GM23338 (cell line): ENCODE data around the gene CCDC120. TPM values are rescaled to one million over a fixed set of nuclear protein-coding genes. Genes with fewer than 3 reads are reported as not detected.

Source experiments
- ATAC-seq: fragments of 200-7000 bp; cut with Tn5 transposase; 3 replicates; pipeline ENCODE4 v1.9.1; 2020
- DNase-seq: peaks from one replicate; pipeline ENCODE4 v3.0.0-alpha.2; 2015; ENCODE audit warnings: low spot score
- H2AFZ ChIP-seq: fragments of 200-600 bp; sonication (generic); 2 replicates; pipeline ENCODE4 v1.8.0; 2016; ENCODE audit warnings: antibody characterized with exemption, mild to moderate bottlenecking, moderate library complexity
- H3F3A ChIP-seq: fragments of 200-600 bp; sonication (generic); replicated peaks from 2 replicates; pipeline ENCODE4 v1.8.0; 2017; ENCODE audit warnings: antibody characterized with exemption, mixed run types, low read depth
- H3K27ac ChIP-seq: fragments of 200-600 bp; sonication (generic); 2 replicates; pipeline ENCODE4 v1.6.1; 2016; ENCODE audit warnings: low read depth
- H3K27me3 ChIP-seq: fragments of 200-600 bp; sonication (generic); 2 replicates; pipeline ENCODE4 v1.8.0; 2016; ENCODE audit warnings: mild to moderate bottlenecking, mixed run types, moderate library complexity; ENCODE audit not compliant: insufficient read depth
- H3K36me3 ChIP-seq: fragments of 200-600 bp; sonication (generic); 2 replicates; pipeline ENCODE4 v1.8.0; 2016; ENCODE audit warnings: mild to moderate bottlenecking; ENCODE audit not compliant: insufficient read depth
- H3K4me1 ChIP-seq: fragments of 200-600 bp; sonication (generic); 2 replicates; pipeline ENCODE4 v1.8.0; 2016; ENCODE audit warnings: mild to moderate bottlenecking, moderate library complexity; ENCODE audit not compliant: insufficient read depth
- H3K4me2 ChIP-seq: fragments of 200-600 bp; sonication (generic); 2 replicates; pipeline ENCODE4 v1.7.1; 2017; ENCODE audit warnings: mixed run types
- H3K4me3 ChIP-seq: fragments of 200-600 bp; sonication (generic); 2 replicates; pipeline ENCODE4 v1.6.1; 2016; ENCODE audit warnings: mixed run types
- H3K79me2 ChIP-seq: fragments of 200-600 bp; sonication (generic); replicated peaks from 2 replicates; pipeline ENCODE4 v1.8.0; 2017; ENCODE audit warnings: mild to moderate bottlenecking; ENCODE audit not compliant: insufficient read depth
- H3K9me2 ChIP-seq: fragments of 200-600 bp; sonication (generic); 2 replicates; pipeline ENCODE4 v1.8.0; 2017; ENCODE audit not compliant: insufficient read depth
- H4K20me1 ChIP-seq: fragments of 200-600 bp; sonication (generic); replicated peaks from 2 replicates; pipeline ENCODE4 v1.8.0; 2017; ENCODE audit warnings: mild to moderate bottlenecking; ENCODE audit not compliant: insufficient read depth
- H3K27ac Mint-ChIP-seq: 2 replicates; pipeline ENCODE4 v1.8.0; 2020; ENCODE audit warnings: inconsistent platforms, mild to moderate bottlenecking, moderate library complexity, mixed read lengths
- H3K27me3 Mint-ChIP-seq: 3 replicates; pipeline ENCODE4 v1.8.0; 2022; ENCODE audit warnings: low read depth, mild to moderate bottlenecking, moderate library complexity, mixed read lengths, inconsistent platforms; ENCODE audit not compliant: insufficient read depth, poor library complexity
- H3K36me3 Mint-ChIP-seq: 3 replicates; pipeline ENCODE4 v1.8.0; 2021; ENCODE audit warnings: low read depth, mild to moderate bottlenecking, inconsistent platforms, moderate library complexity, mixed read lengths
- H3K4me1 Mint-ChIP-seq: 3 replicates; pipeline ENCODE4 v1.8.0; 2020; ENCODE audit warnings: mild to moderate bottlenecking, inconsistent platforms, mixed read lengths
- H3K4me3 Mint-ChIP-seq: 3 replicates; pipeline ENCODE4 v1.8.0; 2021; ENCODE audit warnings: moderate library complexity, mild to moderate bottlenecking, inconsistent platforms, mixed read lengths
- H3K9me3 Mint-ChIP-seq: 3 replicates; pipeline ENCODE4 v1.8.0; 2020; ENCODE audit warnings: moderate library complexity, mild to moderate bottlenecking, inconsistent platforms, mixed read lengths
- CREB1 ChIP-seq: fragments of 250-450 bp; sonication (Bioruptor Pico); IDR thresholded peaks from 2 replicates; pipeline ENCODE4 v1.5.0; 2020; ENCODE audit warnings: low read depth, mild to moderate bottlenecking, moderate library complexity
- ETS1 ChIP-seq: IDR thresholded peaks from 2 replicates; pipeline ENCODE4 v1.6.1; 2016; ENCODE audit warnings: antibody characterized with exemption
- EZH2 ChIP-seq: fragments of 200-600 bp; sonication (generic); IDR thresholded peaks from one replicate; pipeline ENCODE4 v1.8.0; 2017; ENCODE audit warnings: antibody characterized with exemption, mild to moderate bottlenecking, low read depth; ENCODE audit not compliant: unreplicated experiment
- EZH2phosphoT487 ChIP-seq: fragments of 200-600 bp; sonication (generic); IDR thresholded peaks from one replicate; pipeline ENCODE4 v1.8.1; 2018; ENCODE audit warnings: antibody characterized with exemption; ENCODE audit not compliant: unreplicated experiment
- JUNB ChIP-seq: IDR thresholded peaks from one replicate; pipeline ENCODE4 v1.6.1; 2016; ENCODE audit warnings: antibody characterized with exemption; ENCODE audit not compliant: unreplicated experiment
- NANOG ChIP-seq: IDR thresholded peaks from 2 replicates; pipeline ENCODE4 v1.6.1; 2016; ENCODE audit warnings: antibody characterized with exemption, borderline replicate concordance
- POLR2AphosphoS5 ChIP-seq: IDR thresholded peaks from 2 replicates; pipeline ENCODE4 v1.6.1; 2016; ENCODE audit warnings: antibody characterized with exemption, low read depth
- STAT1 ChIP-seq: IDR thresholded peaks from one replicate; pipeline ENCODE4 v1.6.1; 2016; ENCODE audit warnings: antibody characterized with exemption; ENCODE audit not compliant: unreplicated experiment
- ZNF114 ChIP-seq: fragments of 250-450 bp; sonication (Bioruptor Pico); IDR thresholded peaks from 2 replicates; pipeline ENCODE4 v1.5.0; 2020; ENCODE audit warnings: mild to moderate bottlenecking, moderate library complexity
- ZNF331 ChIP-seq: fragments of 250-450 bp; sonication (Bioruptor Pico); IDR thresholded peaks from 2 replicates; pipeline ENCODE4 v1.5.0; 2020; ENCODE audit warnings: low read depth, mild to moderate bottlenecking, moderate library complexity
- ZNF462 ChIP-seq: fragments of 250-450 bp; sonication (Bioruptor Pico); IDR thresholded peaks from 2 replicates; pipeline ENCODE4 v1.5.0; 2020; ENCODE audit warnings: mild to moderate bottlenecking, moderate library complexity
- polyA plus RNA-seq: library from polyadenylated mRNA; unstranded; fragments of >200 nt; fragmentation: Nextera tagmentation; extraction: Ambion mirVana; gene quantifications from 2 replicates; pipeline ENCODE4 v1.2.1, GENCODE V29; 2016
- total RNA-seq: library from RNA; depleted of rRNA; stranded (reverse); fragments of >200 nt; shearing (Covaris generic); gene quantifications from 2 replicates; pipeline ENCODE4 v1.2.3, GENCODE V29; 2014
- TF ChIP-seq, protein P1 (sequence below), 2 experiments: fragments of 200-600 bp in 1 of 2; sonication (generic) in 1 of 2; conservative IDR thresholded peaks; 2 replicates each; pipeline versions ENCODE4 v1.5.1 to v1.6.1; 2016 to 2017; ENCODE audit warnings: antibody characterized with exemption in 2 of 2, low read depth in 2 of 2, mild to moderate bottlenecking in 2 of 2, moderate library complexity in 1 of 2
- TF ChIP-seq, protein P2 (sequence below): IDR thresholded peaks from one replicate; pipeline ENCODE4 v1.6.1; 2018; ENCODE audit warnings: antibody characterized with exemption; ENCODE audit not compliant: unreplicated experiment

The CCDC120 gene
- total and polyA plus RNA-seq, 2 experiments from 2014 or later: 3.3 to 9.9 TPM

GRCh38 chrX:49117581-49117980 is 58.8 kb downstream of the CCDC120 start:
- H3K4me3 ChIP-seq: no peak overlapping the region
- H3K4me1 ChIP-seq: no peaks in the 10 kb centered on the region
- H3K4me2 ChIP-seq: no peak overlapping the region
- Mint-ChIP-seq H3K4me3 (no peak overlapping the region), H3K4me1 (no peaks in the 10 kb centered on the region), H3K27ac (no peak overlapping the region), H3K9me3 (no peaks in the 10 kb centered on the region), H3K27me3 (peaks cover 1% of the 10 kb centered on the region), H3K36me3 (peaks cover 40% of the 10 kb centered on the region)
- H3K27me3 ChIP-seq: no peaks in the 10 kb centered on the region
- no peak for TF ChIP-seq STAT1
- TF ChIP-seq, protein P1, sequence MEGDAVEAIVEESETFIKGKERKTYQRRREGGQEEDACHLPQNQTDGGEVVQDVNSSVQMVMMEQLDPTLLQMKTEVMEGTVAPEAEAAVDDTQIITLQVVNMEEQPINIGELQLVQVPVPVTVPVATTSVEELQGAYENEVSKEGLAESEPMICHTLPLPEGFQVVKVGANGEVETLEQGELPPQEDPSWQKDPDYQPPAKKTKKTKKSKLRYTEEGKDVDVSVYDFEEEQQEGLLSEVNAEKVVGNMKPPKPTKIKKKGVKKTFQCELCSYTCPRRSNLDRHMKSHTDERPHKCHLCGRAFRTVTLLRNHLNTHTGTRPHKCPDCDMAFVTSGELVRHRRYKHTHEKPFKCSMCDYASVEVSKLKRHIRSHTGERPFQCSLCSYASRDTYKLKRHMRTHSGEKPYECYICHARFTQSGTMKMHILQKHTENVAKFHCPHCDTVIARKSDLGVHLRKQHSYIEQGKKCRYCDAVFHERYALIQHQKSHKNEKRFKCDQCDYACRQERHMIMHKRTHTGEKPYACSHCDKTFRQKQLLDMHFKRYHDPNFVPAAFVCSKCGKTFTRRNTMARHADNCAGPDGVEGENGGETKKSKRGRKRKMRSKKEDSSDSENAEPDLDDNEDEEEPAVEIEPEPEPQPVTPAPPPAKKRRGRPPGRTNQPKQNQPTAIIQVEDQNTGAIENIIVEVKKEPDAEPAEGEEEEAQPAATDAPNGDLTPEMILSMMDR (conservative IDR thresholded peaks at IDR 0.05; ENCODE audit: low read depth in 2 of 2): no peak
- no peak for TF ChIP-seq NANOG
- TF ChIP-seq JUNB: no peak
- no peak for TF ChIP-seq ZNF331
- TF ChIP-seq ZNF114 (CRISPR knock-in tag): no peak
- no peak for TF ChIP-seq POLR2AphosphoS5
- TF ChIP-seq, protein P2, sequence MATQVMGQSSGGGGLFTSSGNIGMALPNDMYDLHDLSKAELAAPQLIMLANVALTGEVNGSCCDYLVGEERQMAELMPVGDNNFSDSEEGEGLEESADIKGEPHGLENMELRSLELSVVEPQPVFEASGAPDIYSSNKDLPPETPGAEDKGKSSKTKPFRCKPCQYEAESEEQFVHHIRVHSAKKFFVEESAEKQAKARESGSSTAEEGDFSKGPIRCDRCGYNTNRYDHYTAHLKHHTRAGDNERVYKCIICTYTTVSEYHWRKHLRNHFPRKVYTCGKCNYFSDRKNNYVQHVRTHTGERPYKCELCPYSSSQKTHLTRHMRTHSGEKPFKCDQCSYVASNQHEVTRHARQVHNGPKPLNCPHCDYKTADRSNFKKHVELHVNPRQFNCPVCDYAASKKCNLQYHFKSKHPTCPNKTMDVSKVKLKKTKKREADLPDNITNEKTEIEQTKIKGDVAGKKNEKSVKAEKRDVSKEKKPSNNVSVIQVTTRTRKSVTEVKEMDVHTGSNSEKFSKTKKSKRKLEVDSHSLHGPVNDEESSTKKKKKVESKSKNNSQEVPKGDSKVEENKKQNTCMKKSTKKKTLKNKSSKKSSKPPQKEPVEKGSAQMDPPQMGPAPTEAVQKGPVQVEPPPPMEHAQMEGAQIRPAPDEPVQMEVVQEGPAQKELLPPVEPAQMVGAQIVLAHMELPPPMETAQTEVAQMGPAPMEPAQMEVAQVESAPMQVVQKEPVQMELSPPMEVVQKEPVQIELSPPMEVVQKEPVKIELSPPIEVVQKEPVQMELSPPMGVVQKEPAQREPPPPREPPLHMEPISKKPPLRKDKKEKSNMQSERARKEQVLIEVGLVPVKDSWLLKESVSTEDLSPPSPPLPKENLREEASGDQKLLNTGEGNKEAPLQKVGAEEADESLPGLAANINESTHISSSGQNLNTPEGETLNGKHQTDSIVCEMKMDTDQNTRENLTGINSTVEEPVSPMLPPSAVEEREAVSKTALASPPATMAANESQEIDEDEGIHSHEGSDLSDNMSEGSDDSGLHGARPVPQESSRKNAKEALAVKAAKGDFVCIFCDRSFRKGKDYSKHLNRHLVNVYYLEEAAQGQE: no peak
- no peak for TF ChIP-seq EZH2phosphoT487
- no peak for TF ChIP-seq ZNF462 (CRISPR knock-in tag)
- no peak for TF ChIP-seq CREB1 (CRISPR knock-in tag)
- no peak for TF ChIP-seq EZH2
- no peak for TF ChIP-seq ETS1
- no peaks in the 10 kb centered on the region for H3K9me2 ChIP-seq
- H4K20me1 ChIP-seq: no peaks in the 10 kb centered on the region
- DNase-seq (no peak), ATAC-seq (no peak)
- no peak overlapping the region for H3K27ac ChIP-seq
- no peaks in the 10 kb centered on the region; the same call in 1 of the 2 replicates for H3K79me2 ChIP-seq
- H2AFZ ChIP-seq: no peak overlapping the region
- no peaks in the 10 kb centered on the region for H3F3A ChIP-seq
- no peaks in the 10 kb centered on the region for H3K36me3 ChIP-seq
